ENCODE results near the gene IDH3A. TPM values are rescaled to one million over a fixed set of nuclear protein-coding genes. Genes with fewer than 3 reads are reported as not detected.

Gene IDH3A
- total RNA-seq, 1 experiment from 2014 or later: 112 TPM

DNA sequence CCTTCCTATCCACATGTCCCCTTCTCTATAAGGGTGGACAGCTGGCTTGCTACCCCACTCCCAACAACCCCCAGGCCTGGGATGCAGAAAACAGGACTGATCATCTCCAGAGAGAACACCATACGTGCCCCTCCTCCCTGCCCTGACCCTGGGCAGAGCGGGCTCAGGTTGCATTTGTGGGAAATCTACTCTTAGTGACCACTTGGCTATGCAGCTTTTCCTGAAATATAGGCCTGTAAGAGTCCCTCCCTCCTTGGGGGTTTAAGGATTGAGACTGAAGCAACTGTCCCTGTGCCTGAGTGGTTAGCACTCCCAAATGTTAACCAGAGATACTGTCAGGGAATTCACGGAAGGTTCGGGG lies 45.1 kb upstream of the IDH3A start:
- Histone ChIP-seq H3K9me3 (ENCODE audit: low read depth, low read length, poor library complexity, severe bottlenecking) (no peaks in the 10 kb centered on the region), H3K36me3 (ENCODE audit: insufficient read depth, low read length, poor library complexity, severe bottlenecking) (no peaks in the 10 kb centered on the region), H3K27me3 (replicated peaks; ENCODE audit: insufficient read depth, low read depth, low read length, poor library complexity) (no peaks in the 10 kb centered on the region), H3K27ac (ENCODE audit: low read depth, low read length, poor library complexity, severe bottlenecking) (no peak overlapping the region), H3K4me3 (ENCODE audit: low read depth, low read length, poor library complexity, severe bottlenecking) (no peak overlapping the region), H3K4me1 (ENCODE audit: insufficient read depth, low read length, poor library complexity, severe bottlenecking) (no peaks in the 10 kb centered on the region)
- no peak for TF ChIP-seq EZH2 (IDR thresholded peaks at IDR 0.05; ENCODE audit: borderline replicate concordance, low read depth, low read length, poor library complexity, severe bottlenecking)
- TF ChIP-seq, protein P1, sequence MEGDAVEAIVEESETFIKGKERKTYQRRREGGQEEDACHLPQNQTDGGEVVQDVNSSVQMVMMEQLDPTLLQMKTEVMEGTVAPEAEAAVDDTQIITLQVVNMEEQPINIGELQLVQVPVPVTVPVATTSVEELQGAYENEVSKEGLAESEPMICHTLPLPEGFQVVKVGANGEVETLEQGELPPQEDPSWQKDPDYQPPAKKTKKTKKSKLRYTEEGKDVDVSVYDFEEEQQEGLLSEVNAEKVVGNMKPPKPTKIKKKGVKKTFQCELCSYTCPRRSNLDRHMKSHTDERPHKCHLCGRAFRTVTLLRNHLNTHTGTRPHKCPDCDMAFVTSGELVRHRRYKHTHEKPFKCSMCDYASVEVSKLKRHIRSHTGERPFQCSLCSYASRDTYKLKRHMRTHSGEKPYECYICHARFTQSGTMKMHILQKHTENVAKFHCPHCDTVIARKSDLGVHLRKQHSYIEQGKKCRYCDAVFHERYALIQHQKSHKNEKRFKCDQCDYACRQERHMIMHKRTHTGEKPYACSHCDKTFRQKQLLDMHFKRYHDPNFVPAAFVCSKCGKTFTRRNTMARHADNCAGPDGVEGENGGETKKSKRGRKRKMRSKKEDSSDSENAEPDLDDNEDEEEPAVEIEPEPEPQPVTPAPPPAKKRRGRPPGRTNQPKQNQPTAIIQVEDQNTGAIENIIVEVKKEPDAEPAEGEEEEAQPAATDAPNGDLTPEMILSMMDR (conservative IDR thresholded peaks at IDR 0.05; ENCODE audit: low read depth, low read length): no peak
- POLR2A ChIA-PET (ENCODE audit: low non-redundant PET): no interaction called here
- no TSS peak for BruUV-seq (replicated peaks)
- intact Hi-C loops (cut with micrococcal nuclease; ENCODE audit: unreplicated experiment): no loop called here
- CTCF ChIA-PET: interaction anchor here (0.7 kb wide), 1 partner anchor 435 kb away, joined by 4 read pairs; no protein-coding TSS in a partner anchor
- DNase-seq (ENCODE audit: low spot score): no peak

DNA sequence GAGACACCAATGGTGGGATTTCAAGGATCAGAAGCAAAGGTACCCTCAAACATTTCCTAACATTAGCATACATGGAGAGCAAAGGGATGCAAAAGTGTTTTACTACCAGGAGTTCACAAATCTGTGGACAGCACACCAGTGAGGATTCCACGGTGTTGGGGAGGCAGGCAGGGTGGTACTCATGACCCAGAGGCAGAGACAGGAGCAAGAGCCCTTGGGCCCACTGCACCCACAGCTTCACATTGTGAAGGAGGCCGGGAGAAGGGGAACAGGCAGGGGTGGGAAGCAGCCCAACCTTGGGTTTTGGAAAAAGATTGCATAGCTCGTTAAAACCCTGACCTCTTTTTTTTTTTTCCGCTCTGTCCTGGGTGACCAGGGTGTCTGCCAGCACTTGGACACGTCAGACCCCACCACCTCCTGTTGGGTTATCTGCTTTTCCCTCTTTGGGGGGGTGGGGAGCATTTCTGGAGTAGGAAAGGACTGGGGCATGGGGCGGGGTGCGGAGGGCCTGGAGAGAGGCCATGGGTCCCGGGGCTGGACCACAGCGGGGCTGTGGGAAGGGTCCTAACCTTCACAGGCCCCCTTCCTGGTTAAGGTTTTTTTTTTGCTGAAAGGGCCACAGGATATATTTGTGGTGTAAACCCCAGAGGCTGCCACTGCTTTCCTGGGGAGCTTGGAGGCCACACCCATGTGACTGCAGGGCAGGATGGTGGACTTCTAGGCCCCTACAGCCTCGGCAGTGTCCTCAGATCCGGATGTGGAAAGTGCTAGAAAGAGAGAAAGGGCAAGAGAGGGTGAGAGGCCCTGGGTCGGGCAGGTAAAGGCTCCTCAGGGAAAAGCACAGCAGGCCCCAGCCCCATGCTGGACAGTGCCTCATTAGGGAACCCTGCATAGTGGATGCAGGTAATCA lies 44.3 kb upstream of the IDH3A start:
- intact Hi-C loops (cut with micrococcal nuclease; ENCODE audit: unreplicated experiment): no loop called here
- Histone ChIP-seq H3K27me3 (replicated peaks; ENCODE audit: insufficient read depth, low read depth, low read length, poor library complexity) (no peaks in the 10 kb centered on the region), H3K9me3 (ENCODE audit: low read depth, low read length, poor library complexity, severe bottlenecking) (no peaks in the 10 kb centered on the region), H3K27ac (ENCODE audit: low read depth, low read length, poor library complexity, severe bottlenecking) (no peak overlapping the region), H3K4me1 (ENCODE audit: insufficient read depth, low read length, poor library complexity, severe bottlenecking) (no peaks in the 10 kb centered on the region), H3K4me3 (ENCODE audit: low read depth, low read length, poor library complexity, severe bottlenecking) (no peak overlapping the region), H3K36me3 (ENCODE audit: insufficient read depth, low read length, poor library complexity, severe bottlenecking) (no peaks in the 10 kb centered on the region)
- BruUV-seq (replicated peaks): no TSS peak
- TF ChIP-seq, protein P1 (conservative IDR thresholded peaks at IDR 0.05; ENCODE audit: low read depth, low read length): no peak
- no peak for TF ChIP-seq EZH2 (IDR thresholded peaks at IDR 0.05; ENCODE audit: borderline replicate concordance, low read depth, low read length, poor library complexity, severe bottlenecking)
- no peak for DNase-seq (ENCODE audit: low spot score)
- CTCF ChIA-PET: interaction anchor here (0.7 kb wide), 2 partner anchors 20 to 436 kb away, joined by 3 to 4 read pairs; no protein-coding TSS in a partner anchor
- POLR2A ChIA-PET (ENCODE audit: low non-redundant PET): interaction anchor here (0.6 kb wide), 1 partner anchor 8 kb away, joined by 5 read pairs; no protein-coding TSS in a partner anchor

- POLR2A ChIA-PET (ENCODE audit: low non-redundant PET): no interaction called here
- H3K9me3 ChIP-seq (ENCODE audit: low read depth, low read length, poor library complexity, severe bottlenecking): no peaks in the 10 kb centered on the region
- intact Hi-C loops (cut with micrococcal nuclease; ENCODE audit: unreplicated experiment): no loop called here
- H3K27me3 ChIP-seq (replicated peaks; ENCODE audit: insufficient read depth, low read depth, low read length, poor library complexity): no peaks in the 10 kb centered on the region
- no TSS peak for BruUV-seq (replicated peaks)
- no peak overlapping the region for H3K27ac ChIP-seq (ENCODE audit: low read depth, low read length, poor library complexity, severe bottlenecking)
- no peak for DNase-seq (ENCODE audit: low spot score)
- CTCF ChIA-PET: no interaction called here
- no peaks in the 10 kb centered on the region for H3K4me1 ChIP-seq (ENCODE audit: insufficient read depth, low read length, poor library complexity, severe bottlenecking)
- no peak overlapping the region for H3K4me3 ChIP-seq (ENCODE audit: low read depth, low read length, poor library complexity, severe bottlenecking)
- TF ChIP-seq, protein P1 (conservative IDR thresholded peaks at IDR 0.05; ENCODE audit: low read depth, low read length): no peak
- no peak for TF ChIP-seq EZH2 (IDR thresholded peaks at IDR 0.05; ENCODE audit: borderline replicate concordance, low read depth, low read length, poor library complexity, severe bottlenecking)
- no peaks in the 10 kb centered on the region for H3K36me3 ChIP-seq (ENCODE audit: insufficient read depth, low read length, poor library complexity, severe bottlenecking)
These were observed 43.5 kb upstream of the IDH3A start for GRCh38 chr15:78105476-78106241.

All from A673 (cell line).